Heart left ventricle (tissue), 13 donors: Measurements from ENCODE around the gene IMMP2L.

Experiments
- POLR2A ChIP-seq, 2 donors: fragments of 450-650 bp; IDR thresholded peaks; one replicate each; pipeline ENCODE4 v1.6.1; 2017; ENCODE audit warnings: antibody characterized with exemption in 2 of 2, mild to moderate bottlenecking in 2 of 2, moderate library complexity in 2 of 2
- TF ChIP-seq, protein P1 (sequence below), 12 donors: fragments of 200-600 bp; sonication (generic) in 4 of 12; IDR thresholded peaks; one replicate each; pipeline versions ENCODE4 v1.5.0 to v1.8.0; 2018 to 2022; ENCODE audit warnings: antibody characterized with exemption in 12 of 12, mild to moderate bottlenecking in 5 of 12
- donor health status: ischemic (EF 13 %, LVEDD 7.1; RV severe dilation, severe dysfunction).
- donor health status: DM: no; HTN: yes; CAD: no.
- donor health status: DM: no; HTN: no; CAD: no.
- donor health status: ischemic (EF 25% LVEDD 6.9; RV normal size, moderate dysfunction).
- donor health status: ischemic (EF 25% LVEDD 5.7; RV mildly dilated, moderate dysfunction).
- donor health status: ischemic (EF 35%, LVEDD 5.7; RV mildly dilated, moderate dysfunction).
- donor health status: nonischemic (EF 11% LVEDD 7.7; RV severe dilation, severe dysfunction).
- donor health status: DM: yes; HTN: yes; CAD: no.
- donor health status: PGD.
- donor health status: ischemic (EF 29% LVEDD 5.4; RV normal size, mild dysfunction).
- donor health status: nonischemic (EF 23%, LVEDD 6.1; RV moderate dilation, normal function).

DNA sequence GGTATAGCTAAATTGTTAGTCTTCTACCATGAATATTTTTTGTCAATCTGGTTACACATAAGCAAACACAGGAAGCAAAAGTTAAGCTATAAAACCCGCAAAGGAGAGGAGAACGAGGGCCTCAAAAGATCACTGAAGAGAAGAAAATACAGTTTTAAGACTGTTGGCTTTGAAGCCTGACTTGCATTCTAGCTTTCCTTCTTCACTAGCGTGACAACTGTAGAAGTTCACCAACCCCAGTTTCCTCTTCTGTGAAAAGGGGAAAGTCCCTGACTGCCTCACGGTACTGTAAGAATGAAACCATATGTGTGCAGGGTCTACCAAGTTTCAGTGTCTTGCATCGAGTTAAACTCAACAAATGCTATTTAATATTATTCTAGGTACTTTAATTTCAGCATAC lies 478.9 kb downstream of the IMMP2L start:
- TF ChIP-seq, protein P1, sequence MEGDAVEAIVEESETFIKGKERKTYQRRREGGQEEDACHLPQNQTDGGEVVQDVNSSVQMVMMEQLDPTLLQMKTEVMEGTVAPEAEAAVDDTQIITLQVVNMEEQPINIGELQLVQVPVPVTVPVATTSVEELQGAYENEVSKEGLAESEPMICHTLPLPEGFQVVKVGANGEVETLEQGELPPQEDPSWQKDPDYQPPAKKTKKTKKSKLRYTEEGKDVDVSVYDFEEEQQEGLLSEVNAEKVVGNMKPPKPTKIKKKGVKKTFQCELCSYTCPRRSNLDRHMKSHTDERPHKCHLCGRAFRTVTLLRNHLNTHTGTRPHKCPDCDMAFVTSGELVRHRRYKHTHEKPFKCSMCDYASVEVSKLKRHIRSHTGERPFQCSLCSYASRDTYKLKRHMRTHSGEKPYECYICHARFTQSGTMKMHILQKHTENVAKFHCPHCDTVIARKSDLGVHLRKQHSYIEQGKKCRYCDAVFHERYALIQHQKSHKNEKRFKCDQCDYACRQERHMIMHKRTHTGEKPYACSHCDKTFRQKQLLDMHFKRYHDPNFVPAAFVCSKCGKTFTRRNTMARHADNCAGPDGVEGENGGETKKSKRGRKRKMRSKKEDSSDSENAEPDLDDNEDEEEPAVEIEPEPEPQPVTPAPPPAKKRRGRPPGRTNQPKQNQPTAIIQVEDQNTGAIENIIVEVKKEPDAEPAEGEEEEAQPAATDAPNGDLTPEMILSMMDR (IDR thresholded peaks at IDR 0.05), result no peak
- TF ChIP-seq POLR2A (IDR thresholded peaks at IDR 0.05), result no peak
